ENCODE data around the gene METTL25B. TPM values are rescaled to one million over a fixed set of nuclear protein-coding genes. Genes with fewer than 3 reads are reported as not detected.
A peak's percentile ranks its signal among the peaks of the same experiment; 100 is the strongest.

Gene METTL25B
- total RNA-seq, 1 experiment from 2014 or later = 46.0 TPM

DNA sequence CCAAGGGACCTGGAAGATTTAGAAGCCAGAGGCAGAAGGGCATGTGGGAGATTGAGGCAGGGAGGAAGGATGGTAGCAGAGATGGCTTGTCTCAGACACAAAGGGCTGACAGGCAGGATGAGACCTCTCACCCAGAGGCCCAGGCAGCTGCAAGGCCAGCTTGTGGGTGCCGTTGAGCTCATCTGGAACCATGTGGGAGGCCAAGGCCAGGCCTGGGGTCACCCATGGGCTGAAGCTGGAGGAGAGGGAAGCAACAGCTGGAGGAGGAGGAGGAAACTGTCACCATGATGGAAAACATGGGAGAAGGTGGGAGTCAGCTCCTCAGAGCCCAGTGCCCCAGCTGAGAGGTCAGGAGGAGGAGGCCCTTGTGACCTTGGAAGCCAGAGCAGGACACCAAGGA lies 29.3 kb upstream of the METTL25B start:
- Mint-ChIP-seq H3K36me3 (ENCODE audit: insufficient read depth, unreplicated experiment) (peaks cover 6% of the 10 kb centered on the region), H3K27ac (ENCODE audit: low read depth, unreplicated experiment) (no peak overlapping the region), H3K4me1 (ENCODE audit: insufficient read depth, unreplicated experiment) (peaks cover 8% of the 10 kb centered on the region), H3K4me3 (ENCODE audit: unreplicated experiment) (no peak overlapping the region), H3K27me3 (ENCODE audit: insufficient read depth, unreplicated experiment) (peaks cover 14% of the 10 kb centered on the region), H3K9me3 (ENCODE audit: unreplicated experiment) (no peaks in the 10 kb centered on the region)
- POLR2A ChIA-PET = interaction anchor here (0.7 kb wide), 1 partner anchor 11 kb away, joined by 3 read pairs; no protein-coding TSS in a partner anchor
- no peak for TF ChIP-seq CTCF (IDR thresholded peaks at IDR 0.05; ENCODE audit: unreplicated experiment)
- CTCF ChIA-PET = interaction anchor here (0.7 to 47.2 kb wide), 5 partner anchors 4 to 322 kb away, joined by 3 to 2415 read pairs (median 4); partner anchors contain the start of genes CRABP2, ISG20L2, METTL25B and NES
- no peak for DNase-seq (ENCODE audit: unreplicated experiment)
- BruUV-seq (replicated peaks) = no TSS peak
- intact Hi-C loops (cut with micrococcal nuclease) = no loop called here

DNA sequence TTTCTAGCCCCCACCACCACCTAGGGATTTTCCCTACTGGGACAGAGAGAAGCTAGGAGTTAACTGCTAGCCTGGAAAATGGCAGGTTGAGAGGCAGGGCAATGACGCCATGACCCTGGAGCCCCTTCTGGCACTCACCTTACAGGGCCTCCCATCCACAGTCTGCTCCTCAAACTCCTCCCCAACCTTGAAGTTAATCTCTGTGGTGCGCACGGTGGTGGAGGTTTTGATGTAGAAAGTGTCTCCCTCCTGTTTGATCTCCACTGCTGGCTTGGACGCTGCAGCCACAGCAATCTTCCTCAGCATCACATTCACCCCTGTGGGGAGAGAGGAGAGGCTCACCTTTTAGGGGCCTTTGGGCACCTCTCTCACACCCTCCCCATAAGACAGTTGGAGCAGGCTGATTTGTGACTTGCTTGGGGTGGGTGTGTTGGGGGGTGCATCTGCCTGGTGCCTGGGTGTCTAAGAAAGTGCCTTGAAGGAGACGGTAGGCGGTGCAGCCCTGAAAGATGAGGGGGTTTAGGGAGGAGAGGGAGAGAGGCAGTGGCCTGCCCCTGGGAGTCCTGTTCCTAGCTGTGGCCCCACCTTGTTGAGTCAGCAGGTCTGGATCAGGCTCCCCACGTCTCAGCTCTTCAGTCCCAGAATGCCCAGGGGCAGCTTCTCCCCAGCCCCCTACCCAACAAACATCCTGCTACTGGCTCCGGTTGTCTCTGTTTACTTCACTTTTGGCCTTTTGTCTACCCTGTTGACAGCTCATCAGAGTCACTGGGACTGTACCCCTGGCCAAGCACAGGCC lies 27.3 kb upstream of the METTL25B start:
- BruUV-seq (replicated peaks) = no TSS peak
- H3K27ac Mint-ChIP-seq (ENCODE audit: low read depth, unreplicated experiment) = no peak overlapping the region
- no peaks in the 10 kb centered on the region for H3K9me3 Mint-ChIP-seq (ENCODE audit: unreplicated experiment)
- H3K27me3 Mint-ChIP-seq (ENCODE audit: insufficient read depth, unreplicated experiment) = peaks cover 14% of the 10 kb centered on the region
- CTCF ChIA-PET = interaction anchor here (0.6 to 47.2 kb wide), 8 partner anchors 6 to 391 kb away, joined by 3 to 2415 read pairs (median 3); partner anchors contain the start of genes CRABP2, ISG20L2, METTL25B and NES
- TF ChIP-seq CTCF (IDR thresholded peaks at IDR 0.05; ENCODE audit: unreplicated experiment) = no peak
- POLR2A ChIA-PET = interaction anchor here (1.4 to 1.5 kb wide), 2 partner anchors 9 to 12 kb away, joined by 3 to 7 read pairs; no protein-coding TSS in a partner anchor
- H3K36me3 Mint-ChIP-seq (ENCODE audit: insufficient read depth, unreplicated experiment) = peaks cover 6% of the 10 kb centered on the region
- DNase-seq (ENCODE audit: unreplicated experiment) = no peak
- no peak overlapping the region for H3K4me3 Mint-ChIP-seq (ENCODE audit: unreplicated experiment)
- H3K4me1 Mint-ChIP-seq (ENCODE audit: insufficient read depth, unreplicated experiment) = peaks cover 16% of the 10 kb centered on the region
- intact Hi-C loops (cut with micrococcal nuclease) = no loop called here

DNA sequence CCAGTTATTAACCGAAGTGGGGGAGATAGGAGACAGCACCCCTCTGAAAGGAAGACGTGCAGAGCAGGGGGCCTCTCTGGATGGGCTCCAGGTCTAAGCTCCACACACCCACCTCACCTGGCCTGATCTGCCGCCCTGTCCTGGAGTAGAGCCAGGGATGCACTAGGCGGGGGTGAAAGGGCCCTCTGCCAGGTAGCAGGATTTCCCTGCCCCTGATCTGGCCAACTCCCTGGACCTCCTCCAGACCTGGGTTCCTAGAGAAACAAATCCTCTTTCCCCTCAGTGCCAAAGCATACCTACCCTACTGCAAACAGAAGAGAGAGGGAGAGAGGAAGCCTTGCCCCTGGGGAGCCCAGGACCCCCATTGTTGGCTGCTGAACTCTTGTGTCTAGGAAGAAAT lies 24.9 kb upstream of the METTL25B start:
- Mint-ChIP-seq H3K9me3 (ENCODE audit: unreplicated experiment) (no peaks in the 10 kb centered on the region), H3K27me3 (ENCODE audit: insufficient read depth, unreplicated experiment) (no peaks in the 10 kb centered on the region), H3K36me3 (ENCODE audit: insufficient read depth, unreplicated experiment) (peaks cover 6% of the 10 kb centered on the region), H3K4me3 (ENCODE audit: unreplicated experiment) (no peak overlapping the region), H3K4me1 (ENCODE audit: insufficient read depth, unreplicated experiment) (peaks cover 20% of the 10 kb centered on the region), H3K27ac (ENCODE audit: low read depth, unreplicated experiment) (no peak overlapping the region)
- TF ChIP-seq CTCF (IDR thresholded peaks at IDR 0.05; ENCODE audit: unreplicated experiment) = no peak
- intact Hi-C loops (cut with micrococcal nuclease) = no loop called here
- CTCF ChIA-PET = interaction anchor here (0.6 to 47.2 kb wide), 5 partner anchors 8 to 85 kb away, joined by 3 to 2415 read pairs (median 5); partner anchors contain the start of genes CRABP2, ISG20L2, METTL25B and NES
- DNase-seq (ENCODE audit: unreplicated experiment) = peak; percentile 66
- no TSS peak for BruUV-seq (replicated peaks)
- POLR2A ChIA-PET = interaction anchor here (0.7 to 1.9 kb wide), 2 partner anchors 14 to 42 kb away, joined by 3 to 5 read pairs; no protein-coding TSS in a partner anchor

GRCh38 chr1:156703741-156704140 lies 24.5 kb upstream of the METTL25B start:
- Mint-ChIP-seq H3K27me3 (ENCODE audit: insufficient read depth, unreplicated experiment) (no peaks in the 10 kb centered on the region), H3K27ac (ENCODE audit: low read depth, unreplicated experiment) (no peak overlapping the region), H3K4me3 (ENCODE audit: unreplicated experiment) (no peak overlapping the region), H3K36me3 (ENCODE audit: insufficient read depth, unreplicated experiment) (peaks cover 6% of the 10 kb centered on the region), H3K4me1 (ENCODE audit: insufficient read depth, unreplicated experiment) (peaks cover 25% of the 10 kb centered on the region), H3K9me3 (ENCODE audit: unreplicated experiment) (no peaks in the 10 kb centered on the region)
- DNase-seq (ENCODE audit: unreplicated experiment) = no peak
- intact Hi-C loops (cut with micrococcal nuclease) = no loop called here
- POLR2A ChIA-PET = interaction anchor here (0.7 to 1.9 kb wide), 2 partner anchors 14 to 42 kb away, joined by 3 to 5 read pairs; no protein-coding TSS in a partner anchor
- BruUV-seq (replicated peaks) = no TSS peak
- CTCF ChIA-PET = interaction anchor here (0.9 to 47.2 kb wide), 4 partner anchors 8 to 77 kb away, joined by 5 to 2415 read pairs (median 1210); partner anchors contain the start of genes CRABP2, ISG20L2, METTL25B and NES
- no peak for TF ChIP-seq CTCF (IDR thresholded peaks at IDR 0.05; ENCODE audit: unreplicated experiment)
